A549 treated with CORT108297 at 1 μM for 4 hours (cell line): Measurements from ENCODE around the gene TYSND1. TPM values are rescaled to one million over a fixed set of nuclear protein-coding genes. Genes with fewer than 3 reads are reported as not detected.

Source experiments
- total RNA-seq: library from RNA; stranded (reverse); fragments of 200-300 nt; extraction: Qiagen RNA extraction; gene quantifications from 5 replicates; pipeline ENCODE4 v1.2.3, GENCODE V29; 2022

TYSND1 gene
- 12.3 to 20.1 TPM (median 19.0 TPM) in 5 replicates for total RNA-seq

GRCh38 chr10:70146489-70147258, at the start of gene TYSND1:
TYSND1 (minus strand) TSS chr10:70146700; CDS start chr10:70146586, 114 bp downstream.

GRCh38 chr10:70132098-70133029, 14.1 kb downstream of the TYSND1 start, which contains the start of gene AIFM2:
AIFM2 (minus strand) TSS chr10:70132825; CDS start chr10:70124084, 8,741 bp downstream.

Other genes starting within 250 kb of the TYSND1 start
- 23.2 to 30.3 TPM (median 28.1 TPM) in 5 replicates for gene MACROH2A2, start 93.9 kb downstream of the TYSND1 start, total RNA-seq
- gene AIFM2, start 13.9 kb downstream of the TYSND1 start, total RNA-seq: 28.8 to 38.2 TPM (median 37.4 TPM) in 5 replicates
- 74.6 to 80.6 TPM (median 78.1 TPM) in 5 replicates for gene SAR1A, start 23.8 kb upstream of the TYSND1 start, total RNA-seq
- 187 to 238 TPM (median 197 TPM) in 5 replicates for gene PPA1, start 86.7 kb upstream of the TYSND1 start, total RNA-seq
- gene NPFFR1, start 137.3 kb upstream of the TYSND1 start, total RNA-seq: not detected in 5 replicates
- gene LRRC20, start 235.9 kb upstream of the TYSND1 start, total RNA-seq: 17.7 to 21.7 TPM (median 19.9 TPM) in 5 replicates